Fibroblast of skin of back (primary cell): ENCODE data around the gene CFAP46.

Source experiments
- DNase-seq: peaks from one replicate; pipeline ENCODE4 v3.0.0-alpha.2; 2013

The CFAP46 gene

DNA sequence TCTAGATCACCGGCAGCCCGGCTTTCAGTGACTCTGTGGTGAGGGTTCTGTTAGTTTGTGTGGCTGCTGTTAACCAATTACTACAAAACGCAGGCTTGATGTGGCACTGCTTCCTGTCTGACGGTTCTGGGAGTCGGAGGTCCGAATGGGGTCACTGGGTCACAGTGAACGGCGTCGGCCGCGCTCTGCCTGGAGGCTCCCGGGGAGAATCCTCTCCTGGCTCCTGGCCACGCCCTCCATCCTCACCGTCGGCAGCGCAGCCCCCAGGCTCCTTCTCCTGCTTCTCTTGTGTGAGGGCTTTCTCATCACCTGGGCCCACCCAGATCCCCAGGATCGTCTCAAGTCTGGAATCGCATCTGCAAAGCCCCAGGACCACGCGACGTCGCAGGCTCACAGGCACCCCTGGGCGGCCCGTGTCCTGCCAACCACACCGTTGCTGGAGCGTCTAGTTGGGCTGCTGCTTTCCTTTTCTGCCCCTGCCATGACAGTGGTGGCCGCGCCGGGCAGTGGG, 124.6 kb downstream of the CFAP46 start:
- no peak for DNase-seq

DNA sequence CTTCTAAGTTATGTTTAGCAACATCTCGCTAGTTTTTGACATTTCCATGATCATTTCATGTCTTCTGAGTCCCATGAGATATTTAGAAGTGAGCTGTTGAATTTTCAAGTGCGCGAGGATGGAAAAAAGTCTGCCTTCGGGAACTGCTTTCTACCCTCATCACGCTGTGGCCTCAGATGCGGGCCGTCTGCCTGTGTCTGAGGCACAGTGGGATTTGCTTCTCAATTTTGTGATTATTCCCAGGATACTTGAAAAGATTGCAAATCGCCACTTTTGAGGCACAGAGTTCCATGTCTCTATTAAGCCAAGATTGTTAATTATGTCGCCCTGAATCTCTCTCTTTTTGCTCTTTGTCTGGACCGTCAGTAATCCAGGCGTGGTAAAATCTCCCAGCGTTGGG, 125.7 kb downstream of the CFAP46 start:
- no peak for DNase-seq

DNA sequence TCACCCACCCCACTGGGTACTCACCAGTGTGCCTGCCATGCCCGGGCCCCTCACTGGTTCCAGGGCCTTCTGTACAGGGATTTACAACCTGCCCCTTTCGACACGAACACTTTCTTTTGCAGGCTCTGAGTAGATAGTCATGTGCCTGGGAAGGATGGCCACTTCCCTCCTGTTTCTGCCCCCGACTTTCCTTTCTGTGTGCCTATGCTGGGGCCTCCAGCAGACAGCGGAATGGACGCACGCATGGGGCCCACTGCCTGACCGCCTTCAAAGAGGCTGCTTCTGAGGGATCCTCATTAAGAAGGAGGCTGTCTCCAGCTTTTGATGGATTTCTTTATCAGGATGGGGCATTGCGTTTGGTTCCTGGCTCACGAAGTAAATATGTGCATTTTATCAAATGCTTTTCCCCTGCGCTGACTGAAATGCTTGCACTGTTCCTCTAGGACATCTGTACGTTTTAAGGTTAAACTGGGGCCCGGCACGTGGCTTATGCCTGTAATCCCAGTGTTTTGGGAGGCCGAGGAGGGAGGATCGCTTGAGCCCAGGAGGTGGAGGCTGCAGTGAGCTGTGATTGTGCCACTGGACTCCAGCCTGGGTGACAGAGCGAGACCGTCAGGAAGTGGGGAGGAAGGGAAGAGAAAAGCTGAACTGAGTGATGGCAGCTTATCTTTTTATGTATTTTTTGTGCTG, 127.1 kb downstream of the CFAP46 start:
- DNase-seq: no peak

GRCh38 chr10:132814469-132814856, 127.9 kb downstream of the CFAP46 start:
- no peak for DNase-seq

- DNase-seq: no peak
These were observed 128.6 kb downstream of the CFAP46 start for GRCh38 chr10:132813560-132814468.

DNA sequence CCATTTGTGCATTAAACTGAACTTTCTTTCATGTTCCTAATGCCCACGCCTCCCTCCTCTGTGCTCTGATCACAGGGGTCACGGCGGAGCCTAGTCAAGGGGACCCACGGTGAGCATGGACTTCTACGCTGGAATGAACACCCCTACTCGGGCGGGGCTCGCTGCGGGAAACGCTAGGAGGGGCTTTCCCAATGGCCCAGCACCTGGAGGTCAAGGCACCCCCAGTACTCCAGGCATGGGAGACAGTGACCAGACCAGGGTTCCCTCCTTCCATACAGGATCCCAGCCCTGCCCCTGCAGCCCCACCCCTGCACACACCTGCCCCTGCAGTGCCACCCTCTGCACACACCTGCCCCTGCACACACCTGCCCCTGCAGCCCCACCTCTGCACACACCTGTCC, 129.4 kb downstream of the CFAP46 start:
- no peak for DNase-seq

- no peak for DNase-seq
These were observed 129.8 kb downstream of the CFAP46 start for GRCh38 chr10:132812520-132812919.

- no peak for DNase-seq
These were observed 130.4 kb downstream of the CFAP46 start for GRCh38 chr10:132811891-132812481.

DNA sequence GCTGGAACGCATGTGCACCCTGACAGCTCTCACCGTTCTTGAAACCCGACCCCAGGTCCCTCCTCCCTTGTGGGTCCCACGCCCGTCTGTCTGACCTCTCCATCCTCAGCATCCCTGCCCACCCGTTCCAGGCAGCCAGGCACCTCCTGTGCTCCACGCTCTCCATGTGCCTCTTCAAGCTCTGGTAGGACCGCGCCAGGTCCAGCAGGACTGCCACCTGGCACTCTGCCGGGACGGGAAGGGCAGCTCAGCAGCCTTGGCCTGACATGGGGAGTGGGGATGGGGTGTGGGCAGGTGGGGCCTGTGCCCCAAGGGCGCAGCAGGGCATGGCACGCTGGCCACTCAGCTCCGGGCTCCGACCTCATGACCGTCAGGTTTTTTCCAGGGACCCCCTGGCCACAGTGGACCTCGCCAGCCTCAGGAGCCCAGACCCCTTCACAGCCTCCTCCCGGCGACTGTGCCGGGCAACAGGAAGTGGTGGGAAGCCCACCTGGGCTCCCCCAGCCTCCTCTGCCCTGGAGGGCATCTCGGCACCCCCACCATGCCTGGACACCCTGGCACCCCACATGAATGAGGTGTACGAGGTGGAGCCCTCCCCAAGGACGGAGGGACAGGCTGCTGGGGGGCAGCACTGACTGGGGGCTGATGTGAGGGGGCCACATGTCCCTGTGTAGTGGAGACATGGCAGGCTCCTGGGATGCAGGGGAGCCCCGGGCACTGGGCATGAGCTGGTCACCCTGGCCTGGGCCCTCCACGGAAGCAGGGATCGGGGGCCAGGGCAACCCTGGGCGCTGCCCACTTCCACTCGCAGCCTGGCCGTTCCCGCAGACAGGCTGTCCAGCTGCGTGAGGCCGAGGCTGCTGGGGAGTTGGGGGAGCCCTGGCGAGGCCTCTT, 131.3 kb downstream of the CFAP46 start:
- no peak for DNase-seq

GRCh38 chr10:132810141-132810806, 132.1 kb downstream of the CFAP46 start:
- DNase-seq: no peak

- no peak for DNase-seq
These were observed 132.9 kb downstream of the CFAP46 start for GRCh38 chr10:132809232-132810140.

DNA sequence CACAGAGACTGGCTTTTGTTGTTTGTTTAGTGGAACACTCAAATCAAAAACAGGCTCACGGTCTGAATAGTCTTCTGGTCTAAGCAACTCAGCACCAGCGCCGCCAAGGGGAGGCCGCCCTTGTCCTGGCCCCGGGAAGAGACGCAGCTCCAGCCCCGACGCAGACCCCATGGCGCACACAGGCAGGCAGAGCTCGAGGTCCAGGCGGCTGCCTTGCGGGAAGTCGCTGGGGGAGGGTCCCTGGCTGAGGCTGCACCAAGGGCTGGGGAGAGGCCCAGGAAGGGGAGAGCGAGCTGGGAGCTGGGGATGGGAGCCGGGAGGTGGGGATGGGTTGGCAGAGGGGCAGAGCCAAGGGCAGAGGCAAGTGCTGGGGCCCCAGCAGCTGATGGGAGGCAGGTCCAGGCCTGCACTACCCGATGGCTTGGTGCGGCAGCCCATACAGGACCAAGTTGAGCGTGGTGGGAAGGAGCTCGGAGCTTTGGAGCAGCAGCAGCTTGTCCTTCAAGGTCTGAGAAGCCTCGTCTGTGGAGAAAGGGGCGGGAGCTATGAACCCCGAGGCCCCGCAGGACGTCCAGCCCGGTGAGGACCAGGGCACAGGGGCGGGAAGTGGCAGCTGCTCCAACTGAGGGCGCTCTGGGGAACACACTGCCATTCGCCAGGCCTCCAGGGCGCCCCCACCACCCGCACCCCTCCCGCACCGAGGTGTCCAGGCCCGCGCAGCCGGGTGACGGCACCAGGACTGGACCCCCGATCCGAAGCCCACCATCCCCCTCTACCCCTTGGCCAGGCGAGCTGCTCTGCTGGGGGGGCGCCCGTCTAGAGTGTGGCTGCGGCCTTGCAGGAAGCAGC, 133.8 kb downstream of the CFAP46 start:
- no peak for DNase-seq

GRCh38 chr10:132807621-132808049, 134.7 kb downstream of the CFAP46 start:
- no peak for DNase-seq

- DNase-seq: no peak
These were observed 135.8 kb downstream of the CFAP46 start for GRCh38 chr10:132806561-132807003.

- DNase-seq: peak; percentile 4
These were observed 136.3 kb downstream of the CFAP46 start for GRCh38 chr10:132806110-132806509.

DNA sequence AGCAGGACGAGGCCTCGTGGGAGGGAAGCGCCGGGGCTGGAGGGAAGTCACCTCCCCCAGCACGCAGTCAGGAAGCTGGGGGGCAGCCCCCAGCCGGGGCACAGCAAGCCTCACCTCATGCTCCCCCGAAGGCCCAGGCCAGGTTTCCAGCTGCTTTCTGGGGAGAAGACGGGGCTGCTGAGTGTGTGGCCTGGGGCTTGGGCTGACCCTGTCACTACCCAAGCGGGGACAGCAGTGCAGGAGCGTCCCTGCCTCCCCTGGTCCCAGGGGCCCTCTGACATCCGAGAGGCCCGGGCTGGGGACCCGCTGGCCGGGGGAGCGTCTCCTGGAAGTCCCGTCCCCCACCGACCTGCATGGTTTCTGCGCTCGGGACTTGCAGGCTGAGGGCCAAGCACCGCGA, 136.8 kb downstream of the CFAP46 start:
- no peak for DNase-seq

DNA sequence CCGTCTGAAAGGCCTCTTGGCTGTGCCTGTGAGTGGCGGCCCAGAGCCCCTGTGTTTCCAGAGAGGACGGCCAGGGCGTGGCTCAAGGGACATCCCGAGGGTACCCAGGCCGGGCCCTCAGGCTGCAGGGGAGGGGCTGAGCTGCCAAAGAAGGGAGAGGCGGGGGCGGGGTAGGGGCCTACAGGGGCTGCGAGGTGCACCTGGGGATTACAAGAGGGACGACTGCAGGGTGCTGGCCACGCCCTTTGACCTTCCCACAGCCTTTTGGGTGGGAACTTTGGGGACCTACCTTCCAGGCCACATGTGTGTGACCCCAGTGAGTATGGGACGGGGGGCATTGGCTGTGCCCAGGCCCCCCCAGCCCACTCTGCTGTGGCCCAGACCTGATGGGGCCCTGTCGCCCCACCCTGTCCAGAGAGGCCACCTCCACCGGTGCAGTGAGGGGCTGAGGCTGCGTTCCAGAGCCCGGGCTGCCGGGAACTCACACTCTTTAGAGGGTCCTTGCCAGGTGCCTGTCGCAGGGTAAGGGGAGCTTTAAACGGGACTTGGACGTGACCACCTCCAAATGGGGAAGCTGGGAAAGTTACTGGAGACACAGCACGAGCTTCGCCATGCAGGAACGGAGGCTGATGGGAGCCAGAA, 137.5 kb downstream of the CFAP46 start:
- DNase-seq: no peak

DNA sequence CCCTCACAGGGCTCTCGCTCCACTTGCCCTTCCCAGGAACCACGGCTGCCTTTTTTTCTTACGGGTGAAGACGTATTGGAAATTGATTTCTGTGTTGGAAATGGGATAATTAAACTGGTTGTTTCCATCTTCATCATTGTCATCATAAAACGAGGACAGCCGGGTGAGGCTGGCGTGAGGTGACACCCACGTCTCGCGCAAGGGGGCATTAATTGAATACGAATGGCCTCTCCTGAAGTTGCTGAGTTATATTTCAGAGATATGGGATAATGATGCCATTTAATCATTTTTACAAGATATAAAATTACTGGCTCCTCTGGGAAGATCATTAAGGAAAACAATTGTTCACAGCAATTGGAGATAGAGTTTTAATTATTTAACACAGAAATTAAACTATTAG, 138.1 kb downstream of the CFAP46 start:
- DNase-seq: no peak
